ELR (cell line): Measurements from ENCODE around the gene MRPL53.

Experiments used
- DNase-seq: peaks from one replicate; pipeline ENCODE4 v3.0.0-alpha.2; 2015; ENCODE audit warnings: low read depth

Gene MRPL53

GRCh38 chr2:74426181-74426758, 46.2 kb downstream of the MRPL53 start:
- DNase-seq = no peak

DNA sequence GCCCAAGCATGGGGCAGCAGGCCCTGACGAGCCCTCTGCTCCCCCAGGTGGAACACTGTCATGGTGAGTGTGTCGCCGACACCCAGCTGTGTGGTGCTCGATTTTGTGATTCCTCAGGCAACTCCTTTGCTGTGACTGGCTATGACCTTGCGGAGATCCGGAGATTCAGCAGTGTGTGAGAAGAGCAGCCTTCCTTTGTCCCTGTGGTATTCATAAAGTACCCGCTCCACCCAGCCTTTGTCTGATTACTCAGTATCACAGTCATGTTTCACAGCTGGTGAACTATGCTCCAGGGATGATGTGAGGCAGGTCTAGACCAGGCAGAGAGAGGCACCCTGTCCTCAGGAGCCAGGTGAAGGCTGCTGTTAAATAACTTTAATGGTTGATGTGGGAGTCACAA, 47.0 kb downstream of the MRPL53 start:
- peak; percentile 22 for DNase-seq

DNA sequence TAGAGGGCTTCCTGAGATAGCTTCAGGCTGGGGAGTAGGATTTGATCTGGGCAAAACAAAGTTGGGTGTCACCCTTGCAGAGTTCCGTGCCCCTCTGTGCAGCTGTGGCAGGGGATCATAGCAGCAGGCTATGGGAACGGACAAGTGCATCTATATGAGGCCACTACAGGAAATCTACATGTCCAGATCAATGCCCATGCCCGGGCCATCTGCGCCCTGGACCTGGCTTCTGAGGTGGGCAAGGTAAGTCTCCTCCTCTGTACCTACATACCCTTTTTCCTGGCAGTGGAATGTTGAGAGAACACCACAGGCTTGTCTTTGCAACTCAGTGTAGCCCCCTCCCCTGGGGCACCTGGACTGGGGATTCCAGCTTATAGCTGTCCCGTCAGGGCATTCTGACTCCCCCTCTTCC, 47.5 kb downstream of the MRPL53 start:
- no peak for DNase-seq

GRCh38 chr2:74424139-74424992, 48.1 kb downstream of the MRPL53 start:
- peak; percentile 30 for DNase-seq

DNA sequence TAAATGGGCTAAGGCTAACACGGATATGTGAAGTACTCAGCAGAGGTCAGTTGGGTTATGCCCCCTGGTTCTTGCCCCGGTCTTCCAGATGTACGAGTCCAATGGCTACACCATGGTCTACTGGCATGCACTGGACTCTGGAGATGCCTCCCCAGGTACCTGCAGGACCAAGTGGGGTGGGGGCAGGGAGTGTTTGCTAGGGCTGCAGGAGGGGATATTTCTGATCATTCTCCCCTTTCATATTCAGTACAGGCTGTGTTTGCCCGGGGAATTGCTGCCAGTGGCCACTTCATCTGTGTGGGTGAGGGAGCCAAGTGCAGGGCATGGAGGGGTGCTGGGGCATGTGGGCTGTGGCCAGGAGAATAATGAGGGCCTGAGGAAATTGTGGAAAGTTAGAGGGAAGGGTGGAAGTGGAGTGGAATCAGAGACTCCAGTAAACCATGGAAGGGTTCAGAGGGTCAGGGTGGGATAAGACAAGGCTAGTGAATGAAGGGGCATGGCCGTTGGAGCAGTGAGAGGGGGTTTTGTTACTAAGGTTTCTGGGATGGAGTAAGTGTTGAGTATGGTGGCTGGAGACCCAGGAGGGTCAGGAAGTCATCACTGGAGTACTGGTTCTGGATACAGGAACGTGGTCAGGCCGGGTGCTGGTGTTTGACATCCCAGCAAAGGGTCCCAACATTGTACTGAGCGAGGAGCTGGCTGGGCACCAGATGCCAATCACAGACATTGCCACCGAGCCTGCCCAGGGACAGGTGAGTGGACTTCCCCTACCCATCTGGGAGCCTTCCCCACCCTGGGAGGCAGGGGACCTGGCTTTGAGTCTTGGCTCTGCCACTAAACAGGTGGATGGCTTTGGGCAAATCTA, 49.0 kb downstream of the MRPL53 start:
- no peak for DNase-seq
